WTC11 (cell line): ENCODE results near the gene ENPP6.

ENCODE experiments used
- CBFB ChIP-seq: sonication (generic); formaldehyde crosslinking; IDR thresholded peaks from 2 replicates; pipeline ENCODE4 v1.8.1; 2022; ENCODE audit warnings: mild to moderate bottlenecking, low read depth, missing genetic modification reagents
- CTCF ChIP-seq: fragments of 200-600 bp; IDR thresholded peaks from 2 replicates; pipeline ENCODE4 v1.8.0; 2022; ENCODE audit warnings: antibody characterized with exemption
- ZNF232 ChIP-seq: sonication (generic); formaldehyde crosslinking; IDR thresholded peaks from 2 replicates; pipeline ENCODE4 v1.8.0; 2022; ENCODE audit warnings: mild to moderate bottlenecking, missing genetic modification reagents

DNA sequence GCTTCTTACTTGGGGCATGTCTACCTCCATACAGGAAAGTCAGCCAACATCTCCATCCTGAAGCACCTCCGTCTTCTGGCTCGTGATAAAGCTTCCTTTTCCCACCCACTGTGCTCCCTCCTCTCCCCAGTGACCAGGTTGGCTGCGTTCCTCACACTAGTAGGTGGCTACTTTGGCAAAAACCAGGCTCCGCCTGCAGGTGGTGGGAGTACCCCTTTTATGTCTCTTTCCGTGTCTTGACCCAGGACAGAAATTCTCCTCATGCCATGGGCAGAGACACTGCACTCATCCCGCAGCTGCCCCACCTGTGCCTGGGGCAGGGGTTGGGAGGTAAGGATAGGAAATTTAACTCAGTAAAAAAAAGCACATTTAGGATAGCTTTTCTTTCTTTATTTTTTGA is 50.9 kb downstream of the ENPP6 start:
- TF ChIP-seq CTCF, result no peak
- no peak for TF ChIP-seq ZNF232 (CRISPR knock-in tag)
- no peak for TF ChIP-seq CBFB (CRISPR knock-in tag)
